Hematopoietic multipotent progenitor cell (in vitro differentiated cells): ENCODE data around the gene TGFBR3L. TPM values are rescaled to one million over a fixed set of nuclear protein-coding genes. Genes with fewer than 3 reads are reported as not detected.

Experiments
- DNase-seq, 3 donors: peaks; one replicate each; pipeline ENCODE4 v3.0.0-alpha.2; 2011 to 2015; ENCODE audit warnings: low read depth in 2 of 3, low spot score in 2 of 3
- total RNA-seq: library from RNA; depleted of rRNA; stranded (reverse); fragments of >200 nt; gene quantifications from one replicate; pipeline ENCODE4 v1.2.3, GENCODE V29; 2012

TGFBR3L gene
- not detected for total RNA-seq

GRCh38 chr19:7914598-7915045 is at the start of gene TGFBR3L:
Gene TGFBR3L (plus strand): TSS chr19:7914830.
- DNase-seq = no peak

GRCh38 chr19:7865262-7865911 is 49.2 kb upstream of the TGFBR3L start:
- no peak for DNase-seq

GRCh38 chr19:7866399-7867091 is 48.1 kb upstream of the TGFBR3L start:
- DNase-seq = no peak

- no peak for DNase-seq
These were observed 47.4 kb upstream of the TGFBR3L start for GRCh38 chr19:7867092-7867844.

GRCh38 chr19:7868326-7868670 is 46.3 kb upstream of the TGFBR3L start:
- DNase-seq = peak in 2 of 3 donors; percentile 52 to 58

- DNase-seq = peak; percentile 85 to 93 (median 88)
These were observed 45.8 kb upstream of the TGFBR3L start for GRCh38 chr19:7868671-7869452.

- peak; percentile 68 to 84 (median 68) for DNase-seq
These were observed 45.1 kb upstream of the TGFBR3L start for GRCh38 chr19:7869453-7869909.

- peak; percentile 35 to 85 (median 81) for DNase-seq
These were observed 44.6 kb upstream of the TGFBR3L start for GRCh38 chr19:7869910-7870511.

GRCh38 chr19:7870571-7871436 is 43.8 kb upstream of the TGFBR3L start:
- peak in 2 of 3 donors; percentile 83 to 85 for DNase-seq

GRCh38 chr19:7871437-7872305 is 43.0 kb upstream of the TGFBR3L start:
- DNase-seq = peak; percentile 62 to 96 (median 96)

- no peak for DNase-seq
These were observed 42.1 kb upstream of the TGFBR3L start for GRCh38 chr19:7872306-7873204.

- no peak for DNase-seq
These were observed 41.1 kb upstream of the TGFBR3L start for GRCh38 chr19:7873304-7874075.

- DNase-seq = peak in 2 of 3 donors; percentile 41 to 57
These were observed 40.3 kb upstream of the TGFBR3L start, which contains the start of gene PRR36 for GRCh38 chr19:7874076-7874896. Gene PRR36 (minus strand): TSS chr19:7874390. CDS start chr19:7873689, 701 bp downstream.

GRCh38 chr19:7874897-7875273 is 39.7 kb upstream of the TGFBR3L start:
- no peak for DNase-seq

- DNase-seq = no peak
These were observed 37.3 kb upstream of the TGFBR3L start for GRCh38 chr19:7877249-7877836.
